HFF-Myc (cell line): Measurements from ENCODE around the gene NUP153.

Source experiments
- DNase-seq: peaks from one replicate; pipeline ENCODE4 v3.0.0-alpha.2; 2011; ENCODE audit warnings: low read depth; ENCODE audit errors: extremely low read depth
- H3K4me3 ChIP-seq: replicated peaks from 2 replicates; pipeline ENCODE4 v1.5.1; 2011; ENCODE audit warnings: low read depth, mild to moderate bottlenecking, control low read depth, low read length
- CTCF ChIP-seq: IDR thresholded peaks from 2 replicates; pipeline ENCODE4 v1.5.1; 2012; ENCODE audit warnings: mild to moderate bottlenecking, low read depth, low read length, control low read depth; ENCODE audit errors: missing control alignments

Gene NUP153

GRCh38 chr6:17679726-17680125, 27.0 kb downstream of the NUP153 start:
- H3K4me3 ChIP-seq: no peak overlapping the region
- TF ChIP-seq CTCF: no peak
- no peak for DNase-seq

GRCh38 chr6:17677602-17678001, 29.1 kb downstream of the NUP153 start:
- no peak overlapping the region for H3K4me3 ChIP-seq
- TF ChIP-seq CTCF: no peak
- DNase-seq: no peak

DNA sequence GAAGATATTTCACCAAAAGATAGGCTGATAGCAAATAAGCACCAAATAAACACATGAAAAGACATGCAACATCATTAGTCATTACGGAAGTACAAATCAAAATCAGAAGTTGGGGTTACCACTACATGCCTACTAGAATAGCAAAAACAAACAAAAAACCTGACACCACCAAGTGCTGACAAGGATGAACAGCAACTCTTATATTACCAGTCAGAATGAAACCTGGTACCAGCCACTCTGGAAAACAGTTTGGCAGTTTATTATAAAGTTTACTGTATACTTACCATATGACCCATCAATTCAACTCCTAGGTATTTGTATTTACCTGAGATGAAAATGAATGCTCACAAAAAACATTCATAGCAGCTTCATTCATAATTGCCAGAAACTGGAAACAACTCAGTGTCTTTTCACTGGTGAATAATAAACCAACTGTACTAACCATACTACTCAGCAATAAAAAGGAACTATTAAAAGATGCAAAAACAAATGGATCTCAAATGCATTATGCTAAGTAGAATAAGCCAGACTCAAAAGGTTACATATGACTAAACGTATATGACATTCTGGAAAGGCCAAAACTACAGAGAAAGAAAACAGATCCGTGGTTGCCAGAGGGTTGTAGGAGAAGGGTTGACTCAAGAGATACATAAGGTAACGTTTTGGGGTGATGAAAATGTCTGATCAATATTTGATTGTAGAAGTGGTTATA, 33.0 kb downstream of the NUP153 start:
- H3K4me3 ChIP-seq: no peak overlapping the region
- TF ChIP-seq CTCF: no peak
- DNase-seq: no peak

GRCh38 chr6:17672064-17672718, 34.5 kb downstream of the NUP153 start:
- no peak overlapping the region for H3K4me3 ChIP-seq
- no peak for TF ChIP-seq CTCF
- DNase-seq: no peak

GRCh38 chr6:17666646-17667045, 40.1 kb downstream of the NUP153 start:
- TF ChIP-seq CTCF: no peak
- no peak overlapping the region for H3K4me3 ChIP-seq
- DNase-seq: no peak

DNA sequence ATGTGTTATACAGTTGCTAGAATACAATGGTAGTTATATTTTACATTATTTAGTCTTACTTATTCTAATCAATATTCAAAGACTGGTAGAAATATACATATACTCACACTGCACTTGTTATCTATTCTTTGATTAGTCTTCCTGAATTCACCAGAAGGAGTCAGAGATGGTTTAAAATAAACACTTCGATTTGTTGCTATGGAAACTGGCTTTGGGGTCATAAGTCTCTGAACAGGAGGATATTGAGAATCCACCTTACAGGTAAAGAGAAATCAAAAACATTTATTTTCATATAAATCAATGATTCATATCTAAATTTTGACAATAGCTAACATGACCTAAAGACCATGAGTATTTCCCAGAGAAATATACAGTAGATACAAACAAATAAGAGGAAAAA, 41.6 kb downstream of the NUP153 start:
- H3K4me3 ChIP-seq: no peak overlapping the region
- TF ChIP-seq CTCF: no peak
- no peak for DNase-seq
